Breast epithelium (tissue), 3 donors: ENCODE data around the gene PDE4D.

ENCODE experiments used
- POLR2A ChIP-seq: fragments of 450-650 bp; IDR thresholded peaks from one replicate; pipeline ENCODE4 v1.6.1; 2016; ENCODE audit warnings: antibody characterized with exemption, mild to moderate bottlenecking, moderate library complexity
- POLR2AphosphoS5 ChIP-seq, 3 donors: sonication (generic); formaldehyde crosslinking; IDR thresholded peaks; one replicate each; pipeline ENCODE4 v1.6.1; 2017; ENCODE audit warnings: antibody characterized with exemption in 3 of 3
- TF ChIP-seq, protein P1 (sequence below), 3 donors: fragments of 450-650 bp; IDR thresholded peaks; one replicate each; pipeline ENCODE4 v1.5.1; 2016 to 2017; ENCODE audit warnings: antibody characterized with exemption in 3 of 3, mild to moderate bottlenecking in 3 of 3, moderate library complexity in 3 of 3

DNA sequence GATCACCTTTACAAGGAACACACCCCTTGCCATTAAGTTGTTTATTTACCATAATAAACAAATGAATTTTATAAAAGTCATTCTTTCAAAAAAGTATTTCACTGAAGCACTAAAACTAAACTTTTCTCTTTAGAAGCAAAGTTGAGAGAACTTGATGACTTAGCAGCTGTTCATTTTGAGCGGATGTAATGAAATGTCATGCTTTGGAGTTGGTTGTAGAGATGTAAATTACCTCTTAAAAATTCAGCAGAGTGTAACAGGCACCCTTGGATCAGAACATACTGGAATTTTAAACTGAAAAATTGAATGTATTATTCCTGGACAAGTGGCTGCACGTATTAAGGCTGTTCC lies 617.2 kb downstream of the PDE4D start:
- TF ChIP-seq, protein P1, sequence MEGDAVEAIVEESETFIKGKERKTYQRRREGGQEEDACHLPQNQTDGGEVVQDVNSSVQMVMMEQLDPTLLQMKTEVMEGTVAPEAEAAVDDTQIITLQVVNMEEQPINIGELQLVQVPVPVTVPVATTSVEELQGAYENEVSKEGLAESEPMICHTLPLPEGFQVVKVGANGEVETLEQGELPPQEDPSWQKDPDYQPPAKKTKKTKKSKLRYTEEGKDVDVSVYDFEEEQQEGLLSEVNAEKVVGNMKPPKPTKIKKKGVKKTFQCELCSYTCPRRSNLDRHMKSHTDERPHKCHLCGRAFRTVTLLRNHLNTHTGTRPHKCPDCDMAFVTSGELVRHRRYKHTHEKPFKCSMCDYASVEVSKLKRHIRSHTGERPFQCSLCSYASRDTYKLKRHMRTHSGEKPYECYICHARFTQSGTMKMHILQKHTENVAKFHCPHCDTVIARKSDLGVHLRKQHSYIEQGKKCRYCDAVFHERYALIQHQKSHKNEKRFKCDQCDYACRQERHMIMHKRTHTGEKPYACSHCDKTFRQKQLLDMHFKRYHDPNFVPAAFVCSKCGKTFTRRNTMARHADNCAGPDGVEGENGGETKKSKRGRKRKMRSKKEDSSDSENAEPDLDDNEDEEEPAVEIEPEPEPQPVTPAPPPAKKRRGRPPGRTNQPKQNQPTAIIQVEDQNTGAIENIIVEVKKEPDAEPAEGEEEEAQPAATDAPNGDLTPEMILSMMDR (IDR thresholded peaks at IDR 0.05): no peak
- no peak for TF ChIP-seq POLR2A
- no peak for TF ChIP-seq POLR2AphosphoS5 (IDR thresholded peaks at IDR 0.05)
